Activated CD4-positive, alpha-beta T cell treated with anti-CD3 and anti-CD28 coated beads, Interleukin-2, amount 10 ng/mL, durations not matched to agents 24 days and 14 days (primary cell): Measurements from ENCODE around the gene TAOK1. TPM values are rescaled to one million over a fixed set of nuclear protein-coding genes. Genes with fewer than 3 reads are reported as not detected.
A peak's percentile ranks its signal among the peaks of the same experiment; 100 is the strongest.

Experiments
- DNase-seq: peaks from one replicate; pipeline ENCODE4 v3.0.0; 2022
- H3K27ac Mint-ChIP-seq: one replicate; pipeline ENCODE4 v1.8.0; 2022; ENCODE audit warnings: mild to moderate bottlenecking, mixed read lengths
- H3K27me3 Mint-ChIP-seq: one replicate; pipeline ENCODE4 v1.8.0; 2022; ENCODE audit warnings: mixed read lengths
- H3K36me3 Mint-ChIP-seq: one replicate; pipeline ENCODE4 v1.8.0; 2022; ENCODE audit warnings: low read depth, mild to moderate bottlenecking, mixed read lengths
- H3K4me1 Mint-ChIP-seq: one replicate; pipeline ENCODE4 v1.8.0; 2021; ENCODE audit warnings: mixed read lengths
- H3K4me3 Mint-ChIP-seq: one replicate; pipeline ENCODE4 v1.8.0; 2022; ENCODE audit warnings: mild to moderate bottlenecking, moderate library complexity, mixed read lengths
- H3K9me3 Mint-ChIP-seq: one replicate; pipeline ENCODE4 v1.8.0; 2021; ENCODE audit warnings: mixed read lengths
- intact Hi-C: fragments of 100-400 bp; cut with micrococcal nuclease; formaldehyde crosslinking; loops from one replicate; pipeline ENCODE4 v1.15.1; 2023
- total RNA-seq: library from RNA; stranded (reverse); gene quantifications from 2 replicates; pipeline ENCODE4 v1.2.3, GENCODE V29; 2022

The TAOK1 gene
- total RNA-seq, 1 donor from 2014 or later = 43.2 TPM

DNA sequence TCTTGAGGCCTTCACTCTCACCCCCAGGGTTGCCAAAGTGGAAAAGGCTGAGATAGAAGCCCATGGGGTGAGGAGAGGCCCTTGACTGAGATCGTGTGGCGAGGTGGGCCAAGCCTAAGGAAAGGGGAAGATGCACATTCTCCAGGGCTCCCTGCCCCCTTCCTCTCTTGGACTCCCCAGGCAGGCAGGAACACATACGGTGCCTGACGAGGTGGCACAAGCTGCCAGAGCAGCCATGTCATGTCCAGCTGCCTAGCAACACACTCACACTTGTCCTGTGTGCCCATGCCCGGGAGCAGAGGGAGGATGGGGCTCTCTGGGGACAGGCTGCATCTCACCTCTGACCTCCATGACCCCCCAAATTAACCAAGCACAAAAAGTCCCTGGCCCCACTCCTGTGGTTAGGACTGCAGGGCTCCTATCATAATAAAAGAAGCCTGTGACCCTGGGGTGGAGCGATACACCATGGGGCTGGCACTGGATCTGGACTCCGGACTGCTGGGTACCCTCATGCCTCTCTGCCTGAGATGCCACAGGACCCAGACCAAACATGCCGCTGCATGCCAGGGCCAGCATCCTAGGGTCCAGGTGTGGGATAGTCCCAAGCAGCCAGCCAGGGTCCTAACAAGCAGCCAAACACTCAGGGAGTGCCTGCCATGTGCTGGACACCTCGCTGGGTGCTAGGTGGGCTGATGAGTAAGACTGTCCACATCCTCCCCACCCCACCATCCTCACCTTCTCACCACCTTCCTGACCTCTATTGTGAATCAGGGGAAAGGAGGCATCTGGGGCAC lies 196.7 kb downstream of the TAOK1 start:
- Mint-ChIP-seq H3K4me1 (peaks cover 51% of the 10 kb centered on the region), H3K9me3 (no peaks in the 10 kb centered on the region), H3K4me3 (peak overlapping the region; percentile 91), H3K27ac (peak overlapping the region; percentile 32), H3K36me3 (peaks cover 17% of the 10 kb centered on the region), H3K27me3 (no peaks in the 10 kb centered on the region)
- intact Hi-C loops = no loop called here
- DNase-seq = no peak

DNA sequence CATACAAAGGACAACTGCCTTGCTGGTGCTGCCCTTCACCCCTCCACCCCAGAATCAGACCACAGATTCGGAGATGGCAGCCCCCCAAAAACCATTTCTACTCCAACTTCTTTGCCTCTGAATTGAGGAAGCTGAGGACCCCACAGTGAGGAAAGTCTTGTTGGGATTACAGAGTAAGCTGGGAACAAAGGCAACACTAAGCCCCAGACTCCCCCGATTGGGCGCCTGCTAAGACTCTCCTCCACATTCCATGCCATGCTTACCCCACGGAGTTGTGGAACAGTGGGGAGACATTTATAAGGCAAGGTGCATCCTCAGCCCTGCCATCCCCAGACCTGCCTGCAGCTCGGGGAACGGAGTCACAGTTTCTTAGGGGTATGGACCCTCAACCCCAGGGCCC lies 197.4 kb downstream of the TAOK1 start:
- H3K36me3 Mint-ChIP-seq = peaks cover 13% of the 10 kb centered on the region
- peak overlapping the region; percentile 91 for H3K4me3 Mint-ChIP-seq
- H3K27me3 Mint-ChIP-seq = no peaks in the 10 kb centered on the region
- peaks cover 56% of the 10 kb centered on the region for H3K4me1 Mint-ChIP-seq
- H3K27ac Mint-ChIP-seq = no peak overlapping the region
- H3K9me3 Mint-ChIP-seq = no peaks in the 10 kb centered on the region
- DNase-seq = no peak
- intact Hi-C loops = no loop called here

DNA sequence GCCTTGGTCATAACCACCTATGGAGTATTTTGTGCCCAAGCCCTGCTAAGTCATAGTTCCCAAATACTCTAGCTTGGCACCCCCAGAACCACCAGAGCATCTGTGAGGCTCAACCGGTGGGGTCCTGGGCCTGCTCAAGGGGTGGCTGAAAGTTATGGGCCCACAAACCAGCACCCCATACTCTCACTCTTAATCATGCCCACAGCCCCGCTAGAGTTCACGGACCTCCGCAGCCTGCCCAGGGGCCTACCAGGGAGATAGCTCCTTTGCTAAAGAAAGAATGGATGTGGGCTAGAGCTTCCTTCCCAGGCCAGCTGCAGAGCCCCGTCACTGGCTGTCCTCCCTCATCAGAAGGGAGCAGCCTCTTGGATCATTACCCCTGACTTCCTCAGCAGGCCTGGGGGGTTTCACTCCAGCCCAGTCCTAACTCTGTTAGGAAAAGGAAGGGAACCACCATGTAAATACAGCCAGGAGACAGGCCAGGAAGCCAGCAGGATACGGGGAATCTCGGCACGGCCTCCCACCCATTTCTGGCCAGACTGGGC lies 197.9 kb downstream of the TAOK1 start:
- peaks cover 56% of the 10 kb centered on the region for H3K4me1 Mint-ChIP-seq
- no peaks in the 10 kb centered on the region for H3K9me3 Mint-ChIP-seq
- DNase-seq = no peak
- H3K4me3 Mint-ChIP-seq = peak overlapping the region; percentile 91
- no peaks in the 10 kb centered on the region for H3K27me3 Mint-ChIP-seq
- peak overlapping the region; percentile 89 for H3K27ac Mint-ChIP-seq
- H3K36me3 Mint-ChIP-seq = peaks cover 8% of the 10 kb centered on the region
- intact Hi-C loops = no loop called here

DNA sequence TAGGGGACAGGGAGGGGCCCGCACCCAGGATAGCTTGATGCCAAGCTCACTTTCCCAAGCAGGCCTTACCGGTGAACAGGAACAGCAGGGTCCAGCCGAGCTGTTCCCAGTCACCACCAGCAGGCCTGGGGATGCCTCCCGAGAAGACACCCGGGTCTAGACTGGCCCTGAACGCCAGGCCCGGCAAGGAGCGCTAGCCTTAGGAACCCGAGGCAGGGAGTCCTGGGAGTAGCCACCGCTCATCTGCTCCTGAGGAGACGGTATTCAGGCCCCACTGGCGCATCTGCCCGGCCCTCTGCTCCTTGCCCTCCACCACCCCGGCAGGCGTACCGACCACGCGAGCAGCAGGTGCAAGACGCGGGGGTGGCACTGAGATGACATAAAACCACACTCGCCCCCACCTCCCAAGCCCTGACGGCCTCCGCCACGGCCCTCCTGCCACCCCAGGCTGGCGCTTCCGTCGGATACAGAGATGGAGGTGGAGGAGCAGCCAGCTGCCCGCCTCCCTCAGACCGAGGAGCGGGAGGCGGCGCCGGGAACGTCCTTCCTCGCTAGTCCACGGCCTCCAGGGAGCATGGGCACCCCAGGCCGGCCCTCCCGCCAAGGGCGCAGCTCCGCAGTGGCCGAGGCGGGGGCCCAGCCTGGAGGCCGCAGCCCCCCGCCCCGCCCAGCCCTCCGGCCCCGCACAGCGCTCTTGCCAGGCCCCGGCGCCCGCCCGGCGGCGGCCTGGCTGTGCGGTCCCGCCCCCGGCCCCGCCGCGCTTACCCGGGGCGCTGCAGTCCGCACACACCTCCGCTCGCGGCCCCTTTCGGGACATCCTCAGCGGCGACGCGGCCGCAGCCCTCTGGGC lies 198.6 kb downstream of the TAOK1 start:
- H3K4me1 Mint-ChIP-seq = peaks cover 56% of the 10 kb centered on the region
- no peaks in the 10 kb centered on the region for H3K9me3 Mint-ChIP-seq
- DNase-seq = peak; percentile 84
- peaks cover 2% of the 10 kb centered on the region for H3K36me3 Mint-ChIP-seq
- peak overlapping the region; percentile 89 for H3K27ac Mint-ChIP-seq
- intact Hi-C loops = loop anchor here (1.0 kb wide), 1 partner anchor 20 kb away; the partner anchor contains the start of gene TP53I13
- peak overlapping the region; percentile 91 for H3K4me3 Mint-ChIP-seq
- H3K27me3 Mint-ChIP-seq = no peaks in the 10 kb centered on the region

DNA sequence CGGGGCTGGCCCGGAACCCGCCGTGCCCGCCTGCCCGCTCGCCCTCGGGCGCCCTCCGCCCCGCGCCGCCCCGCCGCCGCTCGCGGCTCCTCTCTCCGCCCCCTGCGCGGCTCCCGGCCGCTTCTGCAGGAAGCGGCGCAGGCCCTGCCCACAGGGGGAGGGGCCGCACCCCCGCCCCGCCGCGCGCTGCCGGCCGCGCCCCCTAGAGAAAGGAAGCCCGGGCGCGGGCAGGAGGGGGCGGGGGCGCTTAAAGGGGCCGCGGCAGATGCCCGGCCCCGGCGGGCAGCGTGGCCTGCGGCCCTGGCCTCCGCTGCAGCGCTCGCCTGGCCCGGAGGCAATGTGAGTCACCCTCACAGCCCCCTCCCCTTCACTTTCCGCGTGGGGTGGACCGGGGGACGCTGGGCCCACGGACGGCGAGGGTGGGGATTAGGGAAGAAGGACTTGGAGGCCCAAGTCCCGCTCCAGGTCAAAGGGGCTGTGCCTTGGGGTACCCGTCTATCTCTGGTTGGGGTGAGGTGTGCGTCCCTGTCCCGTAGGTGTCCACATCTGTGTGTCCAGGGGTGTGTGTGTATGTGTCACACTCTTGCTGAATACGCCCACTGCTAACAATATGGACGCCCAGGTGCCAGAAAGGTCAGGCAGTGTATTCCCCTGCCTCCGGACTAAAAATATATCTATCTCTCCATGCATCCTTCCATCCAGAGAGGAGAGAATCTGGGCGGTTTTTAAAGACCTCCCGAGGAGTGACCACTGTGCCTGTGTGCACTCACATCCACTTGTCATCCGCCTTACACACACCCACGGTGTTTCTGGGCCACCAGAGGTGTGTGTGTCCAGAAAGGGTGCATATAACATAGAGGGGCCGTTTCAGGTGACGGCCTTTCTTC lies 199.6 kb downstream of the TAOK1 start, which contains the start of gene GIT1:
GIT1 (minus strand) TSS at position 125 of the 887 bp plus-strand sequence. CDS start 270 bp downstream, outside the sequence.
- peak; percentile 96 for DNase-seq
- intact Hi-C loops = loop anchor here (1.0 kb wide), 1 partner anchor 21 kb away; the partner anchor contains the start of gene TP53I13
- Mint-ChIP-seq H3K9me3 (no peaks in the 10 kb centered on the region), H3K4me3 (peak within 1 kb of the TSS; percentile 92), H3K27ac (peak within 1 kb of the TSS; percentile 95), H3K4me1 (peaks cover 52% of the 10 kb centered on the region), H3K36me3 (peaks cover 2% of the 10 kb centered on the region), H3K27me3 (no peaks in the 10 kb centered on the region)

DNA sequence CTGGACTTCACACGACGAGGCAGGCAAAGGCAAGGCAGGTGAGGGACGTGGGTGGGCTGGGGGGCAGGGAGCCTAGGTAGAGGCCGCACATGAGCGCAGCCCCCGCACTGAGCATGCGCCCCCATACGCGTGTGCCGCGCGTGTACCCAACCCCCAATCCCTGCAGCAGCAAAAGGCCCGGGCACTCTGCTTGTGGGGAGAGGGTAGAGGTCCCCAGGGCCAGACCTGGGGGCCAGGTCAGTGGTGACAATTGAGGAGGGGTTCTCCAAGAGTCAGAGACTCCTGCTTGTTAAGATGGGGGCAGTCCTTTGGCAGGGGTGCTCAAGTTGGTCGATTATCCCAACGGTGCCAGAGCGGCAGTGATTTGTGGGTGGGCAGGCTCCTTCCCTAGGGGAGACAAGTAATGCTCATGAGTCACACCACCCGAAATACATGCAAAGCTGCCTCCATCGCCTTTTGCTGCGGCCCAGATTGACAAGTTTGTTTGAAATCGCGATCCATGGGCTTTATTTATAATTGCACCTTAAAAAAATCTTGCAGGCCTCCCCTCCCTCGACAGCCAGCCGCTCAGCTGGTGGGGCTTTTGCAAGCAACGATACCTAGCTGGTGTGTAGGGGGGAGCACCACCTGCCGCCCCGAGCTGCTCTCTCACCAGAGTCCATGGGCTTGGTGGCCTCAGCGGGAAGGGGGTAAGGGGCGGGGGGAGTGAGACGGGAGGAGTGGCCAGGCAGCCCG lies 200.4 kb downstream of the TAOK1 start:
- H3K36me3 Mint-ChIP-seq = peaks cover 2% of the 10 kb centered on the region

DNA sequence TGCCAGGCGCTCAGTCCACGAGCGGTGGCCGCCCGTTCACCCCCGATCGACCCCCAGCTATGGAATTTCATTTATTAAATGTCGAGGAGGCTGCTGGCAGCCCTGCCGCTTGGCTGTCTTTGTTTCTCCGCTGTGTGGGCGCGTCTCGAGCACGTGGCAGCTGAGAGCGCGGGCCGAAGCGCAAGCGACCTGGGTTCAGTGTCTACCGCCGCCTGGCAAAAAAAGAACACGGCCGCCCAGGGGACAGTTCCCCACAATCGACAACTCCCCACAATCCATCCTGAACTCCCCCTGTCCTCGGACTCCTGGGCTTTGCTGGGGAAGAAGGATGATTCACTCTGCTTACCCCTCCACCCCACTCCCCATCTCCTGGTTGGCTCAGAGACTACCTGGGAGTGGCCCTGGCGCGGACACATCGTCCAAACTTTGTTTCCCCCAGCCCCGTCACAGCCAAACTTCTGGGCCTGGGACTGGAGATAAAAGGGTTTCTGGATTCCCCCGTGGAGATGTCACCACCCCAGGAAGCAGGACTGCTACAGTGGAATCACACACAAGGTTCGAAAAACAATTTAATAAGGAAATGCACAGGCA lies 201.1 kb downstream of the TAOK1 start:
- H3K4me1 Mint-ChIP-seq = peaks cover 44% of the 10 kb centered on the region
- peaks cover 2% of the 10 kb centered on the region for H3K36me3 Mint-ChIP-seq
- H3K27me3 Mint-ChIP-seq = no peaks in the 10 kb centered on the region
- peak overlapping the region; percentile 92 for H3K4me3 Mint-ChIP-seq
- intact Hi-C loops = loop anchor here (1.0 kb wide), 3 partner anchors 11 to 201 kb away; partner anchors contain the start of gene TAOK1
- DNase-seq = peak; percentile 75
- peak overlapping the region; percentile 86 for H3K27ac Mint-ChIP-seq
- no peaks in the 10 kb centered on the region for H3K9me3 Mint-ChIP-seq

More for the DNA sequence above, 200.4 kb downstream of the TAOK1 start:
- no peak for DNase-seq
- intact Hi-C loops = loop anchor here (1.0 kb wide), 3 partner anchors 10 to 200 kb away; partner anchors contain the start of gene TAOK1
- H3K27ac Mint-ChIP-seq = peak overlapping the region; percentile 95
- H3K9me3 Mint-ChIP-seq = no peaks in the 10 kb centered on the region
- peaks cover 46% of the 10 kb centered on the region for H3K4me1 Mint-ChIP-seq
- H3K27me3 Mint-ChIP-seq = no peaks in the 10 kb centered on the region
- peak overlapping the region; percentile 92 for H3K4me3 Mint-ChIP-seq

DNA sequence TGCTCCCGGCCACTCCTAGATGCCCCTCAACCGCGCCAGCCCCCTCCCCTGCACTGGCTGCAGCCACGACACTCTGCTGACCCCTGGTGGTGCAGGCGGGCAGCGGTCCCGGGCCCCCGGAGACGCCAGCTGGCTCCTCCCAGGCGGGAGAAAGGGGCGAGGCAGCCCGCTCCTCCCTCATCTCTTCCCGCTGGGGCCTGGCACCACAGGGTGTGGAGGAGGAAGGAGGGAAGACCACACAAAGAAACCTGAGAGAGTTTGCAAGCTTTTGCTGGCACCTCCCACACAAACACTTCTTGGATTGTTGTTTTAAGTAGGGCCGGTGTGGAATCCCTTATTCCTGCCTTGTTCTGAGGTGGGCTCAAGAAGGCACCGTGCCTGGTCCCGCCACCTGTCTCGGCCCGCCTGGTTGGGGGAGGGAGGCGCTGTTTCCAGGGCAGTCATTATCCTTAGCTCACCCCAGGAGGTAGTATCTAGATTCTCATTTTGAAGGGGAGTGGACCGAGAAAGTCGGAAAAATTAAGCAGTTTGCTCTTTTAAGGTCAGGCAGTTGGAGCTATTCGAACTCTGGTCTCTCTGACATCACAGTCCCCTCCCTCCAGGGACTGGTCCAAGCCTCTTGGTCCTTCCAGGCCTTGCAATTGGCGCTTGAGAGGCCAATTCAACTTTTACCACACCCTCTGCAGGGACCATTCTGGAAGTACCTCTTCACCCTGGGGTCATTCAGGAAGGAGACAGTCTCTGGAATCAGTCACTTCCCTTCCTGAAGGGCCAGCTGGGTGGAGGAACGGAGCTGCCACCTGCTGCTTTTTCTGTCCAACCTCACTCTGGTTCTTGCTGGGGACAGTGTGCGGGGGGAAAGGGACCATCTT lies 201.8 kb downstream of the TAOK1 start:
- no peaks in the 10 kb centered on the region for H3K27me3 Mint-ChIP-seq
- DNase-seq = peak; percentile 95
- H3K9me3 Mint-ChIP-seq = no peaks in the 10 kb centered on the region
- intact Hi-C loops = loop anchor here (1.0 kb wide), 3 partner anchors 12 to 202 kb away; partner anchors contain the start of gene TAOK1
- peaks cover 39% of the 10 kb centered on the region for H3K4me1 Mint-ChIP-seq
- peak overlapping the region; percentile 86 for H3K27ac Mint-ChIP-seq
- peak overlapping the region; percentile 92 for H3K4me3 Mint-ChIP-seq
- H3K36me3 Mint-ChIP-seq = peaks cover 2% of the 10 kb centered on the region

DNA sequence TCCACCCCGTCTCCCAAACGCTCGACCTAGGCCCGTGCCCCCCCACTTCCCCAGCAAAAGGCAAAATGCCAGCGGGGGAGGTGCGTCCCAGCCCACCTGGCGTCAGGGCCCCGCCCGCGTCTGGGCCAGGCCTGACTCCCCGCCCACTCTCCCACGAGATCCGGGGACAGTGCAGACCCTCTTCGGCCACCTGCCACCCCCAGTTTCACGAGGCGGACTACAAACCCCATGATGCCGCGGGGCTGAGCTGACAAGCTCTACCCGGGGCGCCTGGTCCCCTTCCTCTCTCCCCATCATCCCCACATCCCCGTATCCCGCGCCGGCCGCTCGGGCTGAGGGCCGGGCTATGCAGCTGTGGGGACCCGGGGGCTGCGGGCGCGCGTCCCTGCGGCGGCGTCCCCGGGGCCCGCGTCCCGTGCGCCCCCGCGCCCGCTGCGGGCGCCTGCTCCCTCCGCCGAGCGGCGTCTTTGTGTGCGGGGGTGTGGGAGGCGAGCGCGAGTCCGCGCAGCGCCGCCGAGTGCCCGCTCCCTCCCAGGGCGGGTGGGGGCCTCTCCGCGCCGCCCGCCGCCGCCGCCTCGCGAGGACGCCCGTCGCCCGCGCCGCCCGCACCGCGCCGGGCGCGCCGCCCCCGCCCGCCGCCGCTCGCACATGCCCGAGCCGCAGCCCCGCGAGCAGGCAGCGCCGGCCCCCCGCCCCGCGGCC lies 202.8 kb downstream of the TAOK1 start, which contains the start of gene ANKRD13B:
ANKRD13B (plus strand) TSS at position 283 of the 702 bp plus-strand sequence. CDS start 490 bp downstream, outside the sequence.
- H3K4me1 Mint-ChIP-seq = peaks cover 31% of the 10 kb centered on the region
- peak within 1 kb of the TSS; percentile 86 for H3K27ac Mint-ChIP-seq
- H3K36me3 Mint-ChIP-seq = peaks cover 2% of the 10 kb centered on the region
- H3K9me3 Mint-ChIP-seq = no peaks in the 10 kb centered on the region
- H3K4me3 Mint-ChIP-seq = peak within 1 kb of the TSS; percentile 92
- peak; percentile 83 for DNase-seq
- no peaks in the 10 kb centered on the region for H3K27me3 Mint-ChIP-seq
- intact Hi-C loops = no loop called here

DNA sequence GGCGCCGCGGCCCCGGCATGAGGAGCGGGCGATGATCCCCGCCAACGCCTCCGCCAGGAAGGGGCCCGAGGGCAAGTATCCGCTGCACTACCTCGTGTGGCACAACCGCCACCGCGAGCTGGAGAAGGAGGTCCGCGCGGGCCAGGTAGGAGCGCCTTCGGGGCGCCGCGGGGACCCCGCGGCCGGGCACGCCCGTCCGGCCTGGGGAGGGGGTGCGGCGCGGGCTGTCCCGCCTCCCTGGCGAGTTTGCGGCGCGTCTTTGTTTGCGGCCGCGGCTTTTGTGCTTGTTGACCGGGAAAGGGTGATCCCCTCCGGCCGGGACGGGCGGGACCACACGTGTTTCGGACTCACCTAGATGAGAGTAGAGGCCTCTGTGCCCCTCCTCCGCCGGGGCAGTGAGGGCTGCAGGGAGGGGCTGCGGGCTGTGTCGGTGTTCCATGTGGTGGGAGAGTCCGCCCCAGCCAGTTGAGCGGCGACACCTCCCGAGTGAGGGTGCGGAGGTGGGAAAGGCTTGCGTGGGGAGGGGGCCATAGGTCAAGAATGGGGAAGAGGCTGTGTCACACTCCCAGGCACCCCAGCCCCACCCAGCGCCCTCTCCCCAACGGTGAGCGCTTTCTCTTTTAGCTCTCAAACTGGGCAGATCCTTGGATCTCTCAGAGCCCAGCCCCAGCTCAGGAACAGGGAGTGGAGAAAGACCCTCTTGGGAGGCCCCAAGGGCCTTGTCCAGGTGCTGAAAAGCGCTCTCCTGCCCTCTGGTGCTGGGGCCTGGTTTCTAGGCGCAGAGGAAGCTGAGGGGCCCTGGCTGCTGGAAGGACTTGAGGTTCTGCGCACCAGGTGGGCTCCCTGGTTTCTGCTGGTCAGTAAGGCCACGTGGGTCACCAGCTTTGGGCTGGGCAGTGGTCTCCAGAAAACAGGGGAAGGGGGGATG lies 203.7 kb downstream of the TAOK1 start:
- Mint-ChIP-seq H3K9me3 (no peaks in the 10 kb centered on the region), H3K36me3 (no peaks in the 10 kb centered on the region), H3K4me3 (peak overlapping the region; percentile 83), H3K27me3 (no peaks in the 10 kb centered on the region), H3K27ac (peak overlapping the region; percentile 37), H3K4me1 (peaks cover 28% of the 10 kb centered on the region)
- intact Hi-C loops = no loop called here
- peak; percentile 79 for DNase-seq
